HS-27A (cell line): ENCODE results near the gene RAET1L.
"Not testable (repeated sequence)": the region's sequence is repeated elsewhere in the genome, so short reads cannot be mapped to it uniquely, and the experiment has no call there.

ENCODE experiments used
- DNase-seq: peaks from one replicate; pipeline ENCODE4 v3.0.0-alpha.2; 2012; ENCODE audit warnings: low read depth, missing footprints

RAET1L gene

GRCh38 chr6:150025201-150025917 lies at the start of gene RAET1L:
Gene RAET1L (minus strand): TSS chr6:150025532. CDS start chr6:150025471, 61 bp downstream.
- DNase-seq, result no peak

GRCh38 chr6:150075034-150075421 lies 49.7 kb upstream of the RAET1L start:
- no peak for DNase-seq

GRCh38 chr6:150074396-150075033 lies 49.2 kb upstream of the RAET1L start:
- not testable (repeated sequence) for DNase-seq

- DNase-seq, result no peak
These were observed 46.9 kb upstream of the RAET1L start for GRCh38 chr6:150072201-150072600.

- DNase-seq, result no peak
These were observed 45.0 kb upstream of the RAET1L start for GRCh38 chr6:150070236-150070818.

- DNase-seq, result no peak
These were observed 44.4 kb upstream of the RAET1L start for GRCh38 chr6:150069706-150070105.

GRCh38 chr6:150068720-150069648 lies 43.7 kb upstream of the RAET1L start, which contains the start of gene ULBP3:
Gene ULBP3 (minus strand): TSS chr6:150069121. CDS start chr6:150069066, 55 bp downstream.
- DNase-seq, result peak; percentile 81

GRCh38 chr6:150068151-150068550 lies 42.8 kb upstream of the RAET1L start:
- DNase-seq, result no peak

- DNase-seq, result no peak
These were observed 39.8 kb upstream of the RAET1L start for GRCh38 chr6:150065083-150065482.

- DNase-seq, result no peak
These were observed 38.3 kb upstream of the RAET1L start for GRCh38 chr6:150063640-150064039.

- DNase-seq, result not testable (repeated sequence)
These were observed 34.6 kb upstream of the RAET1L start for GRCh38 chr6:150059973-150060372.

- DNase-seq, result no peak
These were observed 33.7 kb upstream of the RAET1L start for GRCh38 chr6:150058986-150059385.

GRCh38 chr6:150058231-150058792 lies 33.0 kb upstream of the RAET1L start:
- DNase-seq, result no peak

GRCh38 chr6:150057501-150057951 lies 32.2 kb upstream of the RAET1L start:
- no peak for DNase-seq

GRCh38 chr6:150056916-150057315 lies 31.6 kb upstream of the RAET1L start:
- no peak for DNase-seq

GRCh38 chr6:150056156-150056555 lies 30.8 kb upstream of the RAET1L start:
- no peak for DNase-seq

- no peak for DNase-seq
These were observed 29.8 kb upstream of the RAET1L start for GRCh38 chr6:150055131-150055530.

- no peak for DNase-seq
These were observed 28.1 kb upstream of the RAET1L start for GRCh38 chr6:150053450-150053849.

GRCh38 chr6:150050846-150051245 lies 25.5 kb upstream of the RAET1L start:
- no peak for DNase-seq

- DNase-seq, result no peak
These were observed 22.8 kb upstream of the RAET1L start for GRCh38 chr6:150048099-150048498.

GRCh38 chr6:150046943-150047342 lies 21.6 kb upstream of the RAET1L start:
- no peak for DNase-seq
